ENCODE measurements around the gene ODF2.
A peak's percentile ranks its signal among the peaks of the same experiment; 100 is the strongest.

- TF ChIP-seq ATF2 (CRISPR knock-in tag; IDR thresholded peaks at IDR 0.05) (no peak), HMGXB4 (CRISPR knock-in tag; IDR thresholded peaks at IDR 0.05; ENCODE audit: borderline replicate concordance in 1 of 2, low read depth in 1 of 2) (peak; percentile 93 to 94), SRSF4 (IDR thresholded peaks at IDR 0.05; ENCODE audit: low read depth, low read length, poor library complexity, severe bottlenecking) (no peak), ZNF768 (CRISPR knock-in tag; IDR thresholded peaks at IDR 0.05) (peak; percentile 55; the same call in 1 of the 2 replicates), ARHGAP35 (CRISPR knock-in tag; IDR thresholded peaks at IDR 0.05; ENCODE audit: borderline replicate concordance) (no peak), POLR2AphosphoS5 (IDR thresholded peaks at IDR 0.05; ENCODE audit: low read depth, low read length) (no peak), POLR2A (IDR thresholded peaks at IDR 0.05; ENCODE audit: insufficient read depth in 1 of 2, low read depth in 2 of 2, low read length in 2 of 2) (no peak), TRIM22 (IDR thresholded peaks at IDR 0.05) (no peak), ATF7 (IDR thresholded peaks at IDR 0.05) (no peak), ATF7 (CRISPR knock-in tag; IDR thresholded peaks at IDR 0.05) (no peak)
Observed at GRCh38 chr9:128420060-128420650, 35.7 kb upstream of the ODF2 start.

Measured in HepG2 (cell line).